ENCODE data around the gene MPDZ. TPM values are rescaled to one million over a fixed set of nuclear protein-coding genes. Genes with fewer than 3 reads are reported as not detected.
A peak's percentile ranks its signal among the peaks of the same experiment; 100 is the strongest.
"Not testable (repeated sequence)": the region's sequence is repeated elsewhere in the genome, so short reads cannot be mapped to it uniquely, and the experiment has no call there.

Gene MPDZ
- total RNA-seq, 1 donor from 2014 or later, result 130 TPM

GRCh38 chr9:13267743-13268142 is 11.7 kb downstream of the MPDZ start:
- DNase-seq, result peak; percentile 97

GRCh38 chr9:13266167-13266566 is 13.3 kb downstream of the MPDZ start:
- peak; percentile 73 for DNase-seq

GRCh38 chr9:13264788-13265187 is 14.7 kb downstream of the MPDZ start:
- DNase-seq, result no peak

GRCh38 chr9:13263511-13263910 is 16.0 kb downstream of the MPDZ start:
- peak; percentile 43 for DNase-seq

GRCh38 chr9:13252852-13253251 is 26.6 kb downstream of the MPDZ start:
- no peak for DNase-seq

GRCh38 chr9:13244181-13244580 is 35.3 kb downstream of the MPDZ start:
- DNase-seq, result peak; percentile 29

- DNase-seq, result no peak
Measured at GRCh38 chr9:13241283-13241682, 38.2 kb downstream of the MPDZ start.

- no peak for DNase-seq
Measured at GRCh38 chr9:13239660-13240059, 39.8 kb downstream of the MPDZ start.

- DNase-seq, result no peak
Measured at GRCh38 chr9:13239208-13239607, 40.3 kb downstream of the MPDZ start.

GRCh38 chr9:13234932-13235331 is 44.6 kb downstream of the MPDZ start:
- no peak for DNase-seq

- DNase-seq, result no peak
Measured at GRCh38 chr9:13228431-13228830, 51.1 kb downstream of the MPDZ start.

- no peak for DNase-seq
Measured at GRCh38 chr9:13224366-13224765, 55.1 kb downstream of the MPDZ start.

- DNase-seq, result not testable (repeated sequence)
Measured at GRCh38 chr9:13222733-13223132, 56.8 kb downstream of the MPDZ start.

- DNase-seq, result no peak
Measured at GRCh38 chr9:13221741-13222140, 57.8 kb downstream of the MPDZ start.

GRCh38 chr9:13220837-13221236 is 58.7 kb downstream of the MPDZ start:
- no peak for DNase-seq

GRCh38 chr9:13215791-13216554 is 63.5 kb downstream of the MPDZ start:
- DNase-seq, result no peak

- no peak for DNase-seq
Measured at GRCh38 chr9:13213998-13214397, 65.5 kb downstream of the MPDZ start.

GRCh38 chr9:13213337-13213736 is 66.2 kb downstream of the MPDZ start:
- DNase-seq, result peak; percentile 57

GRCh38 chr9:13210306-13210705 is 69.2 kb downstream of the MPDZ start:
- DNase-seq, result peak; percentile 35

GRCh38 chr9:13209498-13209897 is 70.0 kb downstream of the MPDZ start:
- DNase-seq, result peak; percentile 87

- DNase-seq, result no peak
Measured at GRCh38 chr9:13205824-13206223, 73.7 kb downstream of the MPDZ start.

GRCh38 chr9:13190040-13190439 is 89.5 kb downstream of the MPDZ start:
- DNase-seq, result no peak

GRCh38 chr9:13189362-13189761 is 90.1 kb downstream of the MPDZ start:
- DNase-seq, result no peak

GRCh38 chr9:13186774-13187173 is 92.7 kb downstream of the MPDZ start:
- no peak for DNase-seq

- DNase-seq, result no peak
Measured at GRCh38 chr9:13186091-13186490, 93.4 kb downstream of the MPDZ start.

All from dermis blood vessel endothelial cell (primary cell).